Activated CD4-positive, alpha-beta T cell treated with anti-CD3 and anti-CD28 coated beads for 1 hour (primary cell): ENCODE measurements around the gene EPS8L1.
"Not testable (repeated sequence)": the region's sequence is repeated elsewhere in the genome, so short reads cannot be mapped to it uniquely, and the experiment has no call there.

Experiments used
- DNase-seq: peaks from one replicate; pipeline ENCODE4 v3.0.0-alpha.2; 2020

The EPS8L1 gene

DNA sequence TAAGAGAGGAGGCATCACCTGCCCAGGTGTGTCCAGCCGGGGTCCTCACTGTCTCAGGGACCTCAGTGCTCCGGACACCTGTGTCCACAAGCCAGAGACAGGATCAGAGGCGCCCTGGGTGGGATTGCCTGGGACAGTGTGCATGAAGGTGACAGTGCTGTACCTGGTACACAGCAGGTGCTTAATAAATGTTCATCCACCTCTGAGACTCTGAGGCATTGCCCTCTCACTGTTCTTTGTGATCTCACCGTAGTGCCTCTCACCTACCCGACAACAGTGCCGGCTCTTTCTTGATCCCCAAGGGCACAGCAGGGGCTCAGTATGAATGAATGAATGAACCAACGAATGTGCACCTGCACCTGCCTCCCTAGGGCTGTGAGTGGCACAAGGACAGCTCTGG lies 21.9 kb upstream of the EPS8L1 start:
- DNase-seq = no peak

DNA sequence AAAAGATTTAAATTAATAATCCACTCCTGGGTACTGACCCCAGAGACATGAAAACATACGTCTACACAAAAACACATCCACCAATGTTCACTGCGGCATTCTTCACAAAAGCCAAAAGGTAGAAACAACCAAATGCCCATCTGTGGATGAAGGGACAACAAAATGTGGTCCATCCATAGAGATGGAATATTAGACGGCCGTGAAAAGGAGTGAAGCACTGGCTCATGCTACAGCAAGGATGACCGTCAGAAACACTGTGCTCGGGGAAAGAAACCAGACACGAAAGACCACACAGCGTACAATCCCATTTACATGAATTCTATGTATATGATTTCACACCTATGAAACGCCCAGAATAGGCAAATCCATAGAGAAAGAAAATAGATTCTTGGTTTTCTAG lies 18.8 kb upstream of the EPS8L1 start:
- DNase-seq = no peak

DNA sequence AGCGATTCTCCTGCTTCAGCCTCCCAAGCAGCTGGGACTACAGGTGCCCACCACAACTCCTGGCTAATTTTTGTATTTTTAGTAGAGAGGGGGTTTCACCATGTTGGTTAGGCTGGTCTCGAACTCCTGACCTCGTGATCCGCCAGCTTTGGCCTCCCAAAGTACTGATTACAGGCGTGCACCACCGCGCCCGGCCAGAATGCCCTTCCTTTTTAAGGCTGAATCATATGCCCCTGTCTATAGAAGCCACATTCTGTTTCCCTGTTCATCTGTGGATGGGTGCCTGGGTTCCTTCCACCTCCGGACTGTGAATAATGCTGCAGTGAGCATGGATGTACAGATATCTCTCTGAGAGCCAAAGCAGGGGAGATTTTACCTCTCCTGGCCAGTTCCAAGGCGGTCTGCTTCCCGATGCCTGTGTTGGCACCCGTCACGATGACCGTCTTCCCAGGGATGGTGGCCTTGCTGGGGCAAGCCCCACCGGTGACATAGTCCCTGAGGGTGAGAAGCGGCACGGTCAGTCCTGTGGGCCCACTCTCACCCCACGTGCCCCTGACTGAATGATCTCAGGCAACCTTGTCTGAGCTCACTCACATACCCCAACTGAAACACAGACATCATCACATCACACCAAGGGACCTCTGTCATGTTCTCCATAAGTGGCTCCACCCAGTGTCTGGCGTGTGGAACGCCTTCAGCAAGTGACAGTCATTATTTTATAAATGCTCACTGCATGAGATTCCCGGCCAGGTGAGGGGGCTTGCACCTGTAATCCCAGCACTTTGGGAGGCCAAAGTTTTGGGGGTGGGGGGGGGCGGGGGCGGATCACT lies 16.7 kb upstream of the EPS8L1 start:
- DNase-seq = no peak

- not testable (repeated sequence) for DNase-seq
Measured at GRCh38 chr19:55060287-55060686, 15.4 kb upstream of the EPS8L1 start.

GRCh38 chr19:55062735-55063491 lies 12.8 kb upstream of the EPS8L1 start, which contains the start of gene RDH13:
RDH13 (minus strand) TSS chr19:55063148; CDS start chr19:55063032, 116 bp downstream.
- DNase-seq = peak; percentile 97

DNA sequence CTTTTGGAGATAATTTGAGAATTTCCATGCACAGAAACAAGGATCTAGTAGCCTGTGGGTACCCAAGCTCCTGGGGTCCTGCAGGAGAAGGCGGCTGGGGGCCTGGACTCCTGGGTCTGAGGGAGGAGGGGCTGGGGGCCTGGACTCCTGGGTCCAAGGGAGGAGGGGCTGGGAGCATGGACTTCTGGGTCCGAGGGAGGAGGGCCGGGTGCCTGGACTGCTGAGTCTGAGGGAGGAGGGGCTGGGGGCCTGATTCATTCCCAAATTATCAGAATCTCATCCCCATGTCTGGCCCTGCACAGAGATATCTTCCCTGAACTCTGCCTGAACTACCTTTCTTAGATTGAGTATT lies 12.2 kb upstream of the EPS8L1 start:
- no peak for DNase-seq

DNA sequence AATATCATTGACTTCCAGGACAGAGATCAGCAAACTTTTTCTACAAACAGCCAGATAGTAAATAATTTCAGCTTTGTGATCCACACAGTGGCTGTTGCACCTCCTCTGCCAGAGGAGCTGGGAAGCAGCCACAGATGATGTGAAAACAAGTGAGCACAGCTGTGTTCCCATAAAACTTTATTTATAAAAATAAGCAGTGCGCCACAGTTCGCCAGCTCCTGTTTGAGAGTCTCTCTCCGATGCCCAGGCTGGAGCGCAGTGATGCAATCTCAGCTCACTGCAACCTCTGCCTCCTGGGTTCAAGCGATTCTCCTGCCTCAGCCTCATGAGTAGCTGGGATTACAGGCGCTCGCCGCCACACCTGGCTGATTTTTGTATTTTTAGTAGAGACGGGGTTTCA lies 10.2 kb upstream of the EPS8L1 start:
- DNase-seq = not testable (repeated sequence)

DNA sequence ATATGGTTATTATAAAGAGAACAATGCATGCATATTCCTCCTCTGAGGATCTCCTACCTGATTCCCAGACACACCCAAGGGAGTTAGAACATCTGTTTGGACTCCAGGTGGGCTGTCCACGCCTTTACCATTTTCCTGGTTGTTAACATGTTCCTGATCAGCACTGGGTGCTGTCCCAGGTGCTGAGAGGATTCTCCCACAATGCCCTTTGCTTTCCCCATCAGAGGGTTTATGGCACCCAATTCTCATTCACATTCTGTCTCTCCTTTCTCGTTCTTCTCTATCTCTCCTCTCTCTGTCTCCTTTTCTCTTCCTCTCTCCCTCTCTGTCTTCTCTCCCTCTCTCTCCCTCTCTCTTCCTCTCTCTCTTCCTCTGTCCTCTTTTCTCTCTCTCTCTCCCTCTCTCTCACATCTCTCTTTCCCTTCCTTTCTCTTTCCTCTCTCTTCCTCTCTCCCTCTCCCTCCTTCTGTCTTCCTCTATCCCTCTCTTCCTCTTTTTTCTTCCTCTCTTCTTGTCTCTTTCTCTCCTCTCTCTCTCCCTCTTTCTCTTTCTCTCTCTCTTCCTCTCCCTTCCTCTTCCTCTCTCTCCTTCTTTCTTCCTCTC lies 9.5 kb upstream of the EPS8L1 start:
- DNase-seq = no peak

GRCh38 chr19:55067869-55068268 lies 7.8 kb upstream of the EPS8L1 start:
- DNase-seq = no peak

GRCh38 chr19:55068950-55069864 lies 6.5 kb upstream of the EPS8L1 start:
- no peak for DNase-seq

GRCh38 chr19:55069865-55070197 lies 5.8 kb upstream of the EPS8L1 start:
- DNase-seq = no peak

GRCh38 chr19:55070466-55071128 lies 5.1 kb upstream of the EPS8L1 start:
- no peak for DNase-seq

DNA sequence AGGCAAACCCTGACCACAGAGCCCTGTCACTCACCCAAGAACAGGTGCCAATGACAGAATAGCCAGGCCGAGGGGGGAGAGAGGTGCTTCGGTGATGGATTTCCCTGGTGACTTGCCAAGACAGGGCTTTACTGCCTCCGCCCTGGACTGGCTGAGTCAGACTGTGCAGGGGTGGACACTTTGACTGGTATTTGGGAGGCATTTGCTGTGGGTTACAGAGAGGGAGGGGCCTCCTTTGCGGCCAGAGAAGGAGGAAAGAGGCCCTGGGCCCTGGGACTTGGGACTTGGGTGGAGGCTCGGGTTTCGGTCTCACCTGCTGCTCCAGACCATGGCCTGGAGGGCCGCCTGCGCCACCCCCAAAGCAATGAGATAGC lies 4.6 kb upstream of the EPS8L1 start:
- DNase-seq = no peak

DNA sequence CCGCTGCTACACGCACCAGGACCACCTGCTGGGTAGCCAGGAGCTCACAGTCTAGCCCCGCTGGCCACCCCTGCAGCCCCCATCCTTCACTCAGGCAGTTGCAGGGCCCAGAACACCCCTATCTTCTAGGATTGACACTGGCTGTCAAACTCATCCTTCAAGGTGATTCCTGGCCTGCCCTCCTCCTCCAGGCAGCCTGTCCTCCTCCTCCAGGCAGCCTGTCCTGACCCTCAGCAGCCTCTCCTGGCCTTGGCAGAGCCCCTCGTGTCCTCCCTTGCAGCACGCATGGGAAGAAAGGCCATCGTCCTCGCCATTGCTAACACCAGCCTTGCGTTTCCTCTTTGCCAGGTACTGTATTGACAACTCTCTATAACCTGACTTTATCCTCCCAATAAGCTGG lies 3.8 kb upstream of the EPS8L1 start:
- DNase-seq = no peak

DNA sequence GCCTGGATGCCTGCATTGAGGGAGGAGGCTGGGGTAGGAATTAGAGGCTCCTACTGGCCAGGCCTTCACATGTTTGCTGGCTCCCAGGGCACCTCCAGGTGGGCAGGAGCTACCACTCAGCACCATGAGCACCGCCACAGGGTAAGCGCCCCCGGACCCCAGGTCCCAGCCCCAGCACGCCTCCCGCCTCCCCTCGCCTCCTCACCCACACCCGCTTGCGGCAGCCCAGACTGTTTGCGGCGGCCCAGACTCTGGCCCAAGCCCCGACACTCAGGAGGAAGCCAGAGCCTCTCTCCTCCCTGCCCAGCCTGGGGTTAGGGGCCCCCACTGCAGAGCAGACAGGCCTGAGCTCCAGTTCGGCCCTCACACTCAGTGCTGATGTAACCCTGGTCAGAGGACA lies 652 bp downstream of the EPS8L1 start:
- no peak for DNase-seq

DNA sequence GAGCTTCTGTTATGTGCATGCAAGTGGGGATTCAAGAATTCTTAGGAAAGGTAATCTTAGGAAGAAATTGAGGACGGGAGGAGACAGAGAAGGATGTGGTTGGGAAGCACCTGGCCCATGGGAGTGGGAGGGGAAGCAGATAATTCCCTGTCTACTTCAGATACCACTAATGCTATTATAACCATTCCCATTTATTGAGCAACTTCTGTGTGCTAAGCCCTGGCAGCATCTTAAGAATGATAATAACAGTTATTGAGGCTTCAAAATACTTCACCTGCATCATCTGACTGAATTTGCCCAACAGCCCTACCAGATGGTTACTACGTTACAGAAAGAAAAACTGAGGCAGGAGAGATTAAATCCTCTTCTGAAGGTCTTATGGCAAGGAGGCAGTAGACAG lies 1.4 kb downstream of the EPS8L1 start:
- DNase-seq = no peak

DNA sequence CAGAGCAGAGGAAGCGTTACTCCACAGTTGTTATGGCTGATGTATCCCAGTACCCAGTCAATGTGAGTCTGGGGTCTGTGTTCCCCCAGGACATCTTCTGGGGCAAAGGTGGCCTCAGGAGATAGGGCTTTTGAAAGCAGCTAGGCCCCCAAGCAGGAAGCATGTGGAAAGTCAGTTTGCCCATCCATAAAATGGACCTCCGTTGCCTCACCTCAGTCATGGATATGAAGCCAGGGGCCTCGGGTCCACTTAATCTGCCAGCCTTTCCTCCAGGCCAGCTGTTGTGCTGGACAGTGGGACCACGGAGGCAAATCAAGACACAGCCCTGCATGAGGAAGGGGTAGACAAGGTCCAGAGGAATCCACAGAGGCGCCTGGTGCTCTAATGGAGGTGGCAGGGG lies 3.3 kb downstream of the EPS8L1 start:
- no peak for DNase-seq

DNA sequence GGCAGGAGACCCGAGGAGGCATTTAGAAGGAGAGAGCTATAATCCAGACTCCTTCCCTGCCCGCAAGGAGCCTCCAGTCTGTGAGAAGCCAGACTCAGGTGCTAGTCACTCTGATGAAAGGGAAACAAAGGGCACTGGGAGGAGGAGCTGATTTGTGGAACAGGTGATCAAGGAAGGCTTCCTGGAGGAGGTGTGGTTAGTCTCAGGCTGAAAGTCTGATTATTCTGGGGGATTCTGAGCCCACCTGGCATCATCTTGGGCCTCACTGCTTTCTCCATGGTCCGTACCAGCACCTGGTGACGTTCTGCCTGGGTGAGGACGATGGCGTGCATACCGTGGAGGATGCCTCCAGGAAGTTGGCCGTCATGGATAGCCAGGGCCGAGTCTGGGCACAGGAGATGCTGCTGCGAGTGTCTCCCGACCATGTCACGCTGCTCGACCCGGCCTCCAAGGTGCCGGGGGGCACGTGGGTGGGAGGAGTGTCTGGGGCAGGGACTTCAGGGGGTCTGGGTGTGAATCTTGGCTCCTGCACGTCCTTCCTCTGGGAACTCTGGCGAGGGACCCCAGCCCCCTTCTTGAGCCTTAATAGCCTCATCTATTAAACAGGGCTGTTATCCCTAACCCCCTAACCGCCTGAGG lies 3.9 kb downstream of the EPS8L1 start:
- no peak for DNase-seq

GRCh38 chr19:55080121-55080967 lies 4.7 kb downstream of the EPS8L1 start:
- DNase-seq = peak; percentile 28

- peak; percentile 76 for DNase-seq
Measured at GRCh38 chr19:55080968-55081769, 5.5 kb downstream of the EPS8L1 start.
